Stimulated activated CD4-positive, alpha-beta T cell treated with anti-CD3 and anti-CD28 coated beads, Interleukin-1b, Interleukin-23, amount 100 ng/mL, for 4 hours (primary cell): ENCODE data around the gene MYB.
"Not testable (repeated sequence)": the region's sequence is repeated elsewhere in the genome, so short reads cannot be mapped to it uniquely, and the experiment has no call there.

Experiments used
- DNase-seq, 2 donors: peaks; one replicate each; pipeline ENCODE4 v3.0.0-alpha.2; 2020; ENCODE audit warnings: low read depth in 2 of 2

The MYB gene

GRCh38 chr6:135164387-135164786 lies 16.7 kb upstream of the MYB start:
- DNase-seq, result not testable (repeated sequence)

DNA sequence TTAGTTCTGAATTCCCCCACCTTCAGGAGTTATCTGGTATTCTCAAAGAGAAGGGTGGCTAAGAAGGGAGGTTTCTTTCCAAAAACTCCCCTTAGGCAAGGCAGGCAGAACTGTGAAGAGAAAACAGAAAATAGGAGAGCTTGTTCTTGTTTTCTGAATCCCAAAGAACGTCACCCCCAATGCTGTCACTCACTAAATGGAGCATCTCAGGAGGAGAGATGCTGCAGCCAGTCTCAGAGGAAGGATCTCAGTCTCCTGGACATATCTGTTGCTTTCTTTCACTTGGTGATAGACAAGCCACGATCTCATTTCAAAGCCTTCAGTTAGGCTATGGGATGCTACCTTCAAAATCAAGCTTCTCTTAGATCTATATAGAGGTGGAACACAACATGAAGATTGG lies 16.1 kb upstream of the MYB start:
- no peak for DNase-seq

- no peak for DNase-seq
Measured at GRCh38 chr6:135166515-135166914, 14.6 kb upstream of the MYB start.

DNA sequence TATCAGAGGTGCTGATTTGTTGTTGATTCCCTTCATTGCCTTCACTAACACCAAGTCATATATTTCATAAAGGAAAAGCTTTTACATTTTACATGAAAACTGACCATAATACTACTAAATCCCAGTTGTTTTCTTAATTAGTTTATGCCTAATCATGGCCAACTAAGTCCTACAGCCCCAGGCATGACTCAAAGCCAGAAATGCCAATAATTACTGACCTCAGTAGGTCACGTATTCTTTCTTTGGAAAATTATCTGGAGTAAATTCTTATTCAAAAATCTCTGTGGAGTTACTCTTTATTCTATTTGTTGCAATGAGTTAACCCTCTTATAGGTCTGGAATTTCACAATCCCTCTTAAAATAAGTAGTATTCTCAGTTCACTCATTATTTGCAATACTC lies 13.5 kb upstream of the MYB start:
- DNase-seq, result no peak

- no peak for DNase-seq
Measured at GRCh38 chr6:135168766-135169165, 12.3 kb upstream of the MYB start.

- DNase-seq, result no peak
Measured at GRCh38 chr6:135170238-135170637, 10.9 kb upstream of the MYB start.

DNA sequence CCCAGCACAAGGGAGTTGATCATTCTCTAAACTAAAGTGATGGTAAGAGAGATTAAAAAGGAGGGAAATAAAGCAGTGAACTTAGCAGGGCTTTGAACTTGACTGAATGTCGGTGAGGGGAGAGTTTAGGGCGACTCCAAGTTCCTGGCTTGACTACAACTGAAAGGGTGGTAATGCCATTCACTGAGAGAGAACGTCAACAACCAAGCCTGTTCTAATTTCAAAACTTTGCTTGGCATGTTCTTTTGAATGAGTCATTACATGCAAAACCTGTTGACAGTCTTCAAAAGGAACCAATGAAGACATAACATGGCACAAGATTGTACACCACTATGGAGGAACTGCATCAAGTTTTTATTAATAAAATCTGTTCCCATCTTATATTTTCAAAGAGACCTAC lies 10.3 kb upstream of the MYB start:
- DNase-seq, result no peak

DNA sequence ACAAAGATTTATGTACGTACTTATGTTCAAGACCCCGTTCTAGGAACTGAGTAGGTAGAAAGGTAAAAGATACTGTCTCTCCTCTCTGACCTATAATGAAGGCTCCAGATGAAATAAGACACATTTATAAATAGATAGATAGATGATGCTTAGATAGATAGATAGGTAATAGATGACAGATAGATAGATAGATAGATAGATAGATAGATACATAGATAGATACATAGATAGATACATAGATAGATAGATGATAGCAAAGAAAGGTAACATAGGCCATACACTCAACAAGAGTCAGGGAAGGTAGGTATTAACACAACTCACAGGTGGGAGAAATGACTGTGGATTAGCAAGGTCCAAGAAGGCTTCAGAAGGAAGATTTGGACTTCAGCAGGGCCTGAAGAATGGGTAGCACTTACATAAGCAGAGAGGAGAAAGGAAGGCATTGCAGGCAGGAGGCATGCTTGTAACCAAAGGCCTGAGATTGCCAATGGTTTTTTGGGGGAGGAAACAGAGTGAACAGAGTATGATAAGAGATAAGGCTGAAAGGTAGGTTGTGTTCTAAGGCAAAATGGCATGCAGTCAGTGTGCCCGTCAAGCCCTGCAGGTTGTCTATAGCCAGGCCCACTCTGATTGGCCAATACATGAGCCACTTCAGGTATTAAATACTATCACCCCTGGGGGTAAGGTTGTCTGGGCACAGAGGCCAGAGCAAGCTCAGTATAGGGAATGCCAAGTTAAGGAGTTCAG lies 7.7 kb upstream of the MYB start:
- no peak for DNase-seq

- no peak for DNase-seq
Measured at GRCh38 chr6:135173989-135174484, 7.1 kb upstream of the MYB start.

- DNase-seq, result no peak
Measured at GRCh38 chr6:135176058-135176457, 5.0 kb upstream of the MYB start.

- no peak for DNase-seq
Measured at GRCh38 chr6:135176464-135176863, 4.6 kb upstream of the MYB start.

GRCh38 chr6:135179372-135179771 lies 1.7 kb upstream of the MYB start:
- no peak for DNase-seq

- no peak for DNase-seq
Measured at GRCh38 chr6:135179920-135180541, 1.1 kb upstream of the MYB start.

DNA sequence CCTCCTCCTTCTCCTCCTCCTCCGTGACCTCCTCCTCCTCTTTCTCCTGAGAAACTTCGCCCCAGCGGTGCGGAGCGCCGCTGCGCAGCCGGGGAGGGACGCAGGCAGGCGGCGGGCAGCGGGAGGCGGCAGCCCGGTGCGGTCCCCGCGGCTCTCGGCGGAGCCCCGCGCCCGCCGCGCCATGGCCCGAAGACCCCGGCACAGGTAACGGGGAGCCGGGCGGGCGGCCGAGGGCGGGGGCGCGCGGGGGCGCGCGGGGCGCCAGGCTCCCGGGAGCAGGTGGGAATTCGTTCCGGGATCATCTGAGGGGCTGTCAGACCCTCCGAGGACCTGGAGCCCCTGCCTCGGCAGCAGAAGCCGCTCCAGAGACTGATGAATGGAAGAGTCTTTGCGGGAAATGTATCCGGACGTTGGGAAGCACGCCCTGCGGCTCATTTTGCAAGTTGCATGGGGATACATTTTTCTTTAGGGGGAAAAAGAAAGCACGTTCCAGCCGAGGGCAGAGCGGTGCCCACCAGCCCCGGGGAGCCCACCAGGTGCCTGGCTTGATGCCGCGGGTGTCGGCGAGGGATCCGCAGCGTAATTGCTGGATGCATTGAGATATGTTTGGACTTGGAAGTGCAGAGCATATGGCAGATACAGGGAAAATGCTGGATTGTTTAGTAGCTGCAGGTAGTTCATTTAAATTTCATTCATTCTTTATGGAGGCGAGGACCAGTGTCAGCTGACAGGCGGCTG lies 394 bp downstream of the MYB start:
- DNase-seq, result no peak

DNA sequence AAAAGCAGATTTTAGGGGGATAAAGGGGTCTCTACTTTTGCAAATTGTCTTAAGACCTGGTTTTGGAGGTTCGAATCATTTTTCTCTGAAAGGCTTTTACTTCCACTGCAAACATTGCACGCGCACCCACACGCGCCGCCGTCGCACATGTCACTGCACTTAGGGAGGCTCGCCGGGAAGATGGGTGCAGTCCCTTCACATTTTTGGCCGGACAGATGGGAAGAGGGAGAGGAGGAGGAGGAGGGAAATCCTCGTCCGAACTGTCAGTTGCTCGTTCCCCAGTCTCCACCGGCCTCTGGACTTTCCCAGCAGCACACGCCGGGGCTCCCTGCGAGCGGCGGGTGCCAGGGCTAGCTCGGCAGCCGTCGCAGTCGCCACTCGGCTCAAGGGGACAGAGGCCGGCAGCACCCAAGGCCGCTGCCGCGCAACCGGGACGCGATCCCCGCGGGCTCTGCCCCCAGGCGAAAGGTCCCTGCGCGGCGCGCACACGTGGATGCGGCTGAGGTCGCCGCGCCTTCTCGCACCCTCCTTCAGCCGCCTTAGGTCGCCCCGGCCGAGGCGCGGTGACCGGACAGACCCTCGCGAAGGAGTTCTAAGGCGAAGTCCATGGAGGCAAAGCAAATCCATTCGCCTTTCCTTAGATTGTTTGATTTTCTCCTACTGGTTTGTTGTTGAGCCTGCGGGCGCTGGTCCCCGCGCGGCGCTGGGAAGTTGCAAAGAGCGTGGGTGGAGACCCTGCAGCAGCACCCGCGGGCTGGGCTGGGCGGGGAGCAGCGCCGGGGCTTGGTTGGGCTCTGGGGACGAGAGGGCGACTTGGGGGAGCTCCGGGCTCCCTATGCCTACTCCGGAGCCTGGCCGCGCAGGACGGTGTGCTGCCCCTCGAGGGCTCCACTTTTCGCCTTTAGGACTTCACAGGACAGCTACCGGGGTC lies 1.2 kb downstream of the MYB start:
- peak; percentile 27 to 39 for DNase-seq

DNA sequence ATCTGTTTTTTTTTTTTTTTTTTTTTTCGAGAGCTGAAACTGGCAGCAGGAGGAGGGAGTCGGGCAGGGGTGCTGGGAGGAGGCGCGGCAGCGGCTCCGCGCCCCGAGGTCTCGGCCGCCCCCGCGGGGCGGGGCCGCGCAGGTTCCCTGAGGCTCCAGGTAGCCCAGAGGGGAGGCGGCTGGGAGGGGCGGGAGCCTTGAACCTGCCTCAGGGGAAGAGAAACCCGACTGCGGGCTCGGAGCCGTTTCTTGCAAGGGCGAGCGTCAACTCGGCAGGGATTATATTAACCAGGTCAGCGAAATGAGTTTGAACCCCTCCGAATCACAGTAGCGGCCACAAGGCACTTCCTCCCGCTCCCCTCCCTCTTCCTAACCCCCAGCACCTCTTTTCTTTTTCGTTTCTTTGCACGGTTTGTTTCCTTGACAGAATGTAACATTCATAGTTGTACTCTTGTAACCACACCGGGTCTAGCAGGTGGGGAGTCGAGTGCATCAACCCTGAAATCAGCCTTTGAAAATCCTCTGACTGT lies 2.0 kb downstream of the MYB start:
- DNase-seq, result peak; percentile 61 to 67

DNA sequence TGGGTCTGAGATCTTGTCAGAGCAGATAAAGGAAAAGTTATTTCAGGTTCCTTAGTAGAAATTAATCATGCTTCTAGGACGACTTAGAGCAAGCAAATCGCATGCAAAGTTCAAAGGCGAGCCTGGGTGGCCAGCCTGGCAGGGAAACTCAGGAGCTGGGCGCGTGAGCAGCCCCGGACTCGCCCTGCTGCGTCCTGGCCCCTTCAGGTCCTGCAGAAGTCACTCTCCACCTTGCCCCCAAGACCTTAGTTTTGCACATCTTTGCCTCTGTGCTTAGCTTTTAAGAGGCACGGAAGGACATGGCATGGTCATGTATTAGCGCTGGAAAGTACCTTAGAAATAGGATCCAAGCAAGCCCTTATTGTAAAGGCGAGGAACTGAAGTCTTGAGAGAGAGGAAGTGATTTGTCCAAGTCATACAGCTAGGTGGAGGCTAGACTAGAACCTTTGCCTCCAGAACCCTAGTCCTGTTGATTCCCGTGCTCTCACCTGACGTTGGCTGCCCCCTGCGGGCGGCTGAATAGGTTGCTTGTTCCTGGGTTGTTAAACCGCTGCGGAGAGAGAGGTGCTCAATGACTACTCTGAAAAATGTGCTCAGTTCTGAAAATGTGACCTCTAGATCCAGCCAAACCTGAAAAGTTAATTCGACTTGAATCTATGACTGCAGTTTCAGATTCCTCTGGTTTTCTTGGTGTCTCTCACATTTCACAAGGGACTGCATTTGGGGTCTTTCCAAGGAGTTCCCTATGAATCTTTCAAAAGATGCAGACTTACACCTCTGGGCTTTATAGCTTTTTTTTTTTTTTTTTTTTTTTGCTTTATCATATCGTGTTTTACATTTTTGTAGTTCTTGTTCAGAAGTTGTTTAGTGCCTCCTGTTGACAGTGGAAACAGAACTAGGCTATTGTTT lies 2.7 kb downstream of the MYB start:
- peak; percentile 63 to 68 for DNase-seq

DNA sequence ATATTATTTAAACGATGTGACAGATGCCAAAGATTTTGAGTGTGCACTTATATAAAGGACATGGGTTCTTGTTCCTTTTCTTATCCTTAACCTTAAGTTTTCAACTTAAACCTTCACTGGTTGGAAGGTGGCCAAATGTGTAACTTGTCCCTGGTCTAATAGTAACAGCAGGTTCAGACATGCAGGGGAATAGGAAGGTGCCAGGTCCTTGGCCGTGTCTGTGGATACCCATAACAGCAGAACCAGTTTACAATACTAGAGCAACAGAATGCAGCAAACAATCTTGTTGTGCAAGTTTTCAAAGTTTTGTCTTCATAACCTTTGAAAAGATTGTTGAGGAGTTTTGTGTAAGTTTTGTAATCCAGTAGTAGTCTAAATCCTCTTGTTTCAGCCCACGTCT lies 4.4 kb downstream of the MYB start:
- no peak for DNase-seq

DNA sequence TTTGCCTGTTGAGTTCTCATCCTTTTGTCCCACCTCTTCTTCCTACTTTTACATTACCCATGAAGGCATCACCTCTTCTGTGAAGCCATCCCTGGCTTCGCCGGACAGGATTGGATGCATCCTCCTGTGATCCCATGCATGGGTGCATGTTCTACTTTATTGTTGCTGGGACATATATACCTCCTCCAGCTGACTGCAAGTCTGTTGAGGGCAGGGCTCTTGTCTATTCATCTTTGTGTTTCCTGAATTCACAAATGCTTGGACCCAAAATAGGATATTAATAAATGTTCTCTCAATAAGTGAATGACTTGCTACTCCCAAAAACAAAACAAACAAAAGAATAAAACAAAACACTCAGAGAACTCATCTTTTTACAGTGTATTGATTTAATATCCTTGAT lies 5.1 kb downstream of the MYB start:
- DNase-seq, result no peak

DNA sequence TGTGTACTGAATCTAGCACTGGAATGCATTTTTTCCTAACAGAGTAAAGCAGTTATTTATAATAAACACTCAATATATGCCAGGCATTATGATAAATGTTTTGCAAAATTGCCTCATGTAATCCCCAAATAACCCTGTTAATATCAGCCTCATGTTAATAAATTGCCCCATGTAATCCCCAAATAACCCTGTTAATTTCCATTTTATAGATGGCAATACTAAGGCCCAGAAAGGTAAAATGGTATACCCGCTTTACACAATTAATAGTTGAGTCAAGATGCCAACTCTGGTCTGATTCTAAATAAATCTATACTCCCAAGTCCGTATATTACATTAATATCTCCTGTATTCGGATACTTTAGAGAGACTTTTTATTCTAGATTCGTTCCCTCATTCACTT lies 6.3 kb downstream of the MYB start:
- no peak for DNase-seq
